ENCODE results near the gene CDKN1B. TPM values are rescaled to one million over a fixed set of nuclear protein-coding genes. Genes with fewer than 3 reads are reported as not detected.

CDKN1B gene
- total and polyA plus RNA-seq, 2 donors (not counting 3 experiments of a cell fraction or from before 2014, with no cell fraction given): 12.7 to 40.8 TPM

GRCh38 chr12:12726555-12727093 lies 9.5 kb downstream of the CDKN1B start:
- H3K9ac ChIP-seq (replicated peaks; ENCODE audit: extremely low read depth, insufficient read depth, low read length): peak overlapping the region; percentile 98
- TSS peak; percentile 87 for BruUV-seq (replicated peaks)
- H3K9me3 ChIP-seq (replicated peaks; ENCODE audit: control insufficient read depth, insufficient read depth, low read length): no peaks in the 10 kb centered on the region
- intact Hi-C loops (cut with micrococcal nuclease): loop anchor here (2.0 to 5.0 kb wide), 3 partner anchors 171 to 256 kb away; no protein-coding TSS in a partner anchor
- POLR2A ChIA-PET: interaction anchor here (0.8 to 1.2 kb wide), 2 partner anchors 10 to 61 kb away, joined by 3 to 4 read pairs; no protein-coding TSS in a partner anchor
- H3K9me1 ChIP-seq (replicated peaks; ENCODE audit: control insufficient read depth, extremely low read depth, insufficient read depth, low read length): no peaks in the 10 kb centered on the region
- CTCF ChIA-PET: interaction anchor here (0.8 to 11.0 kb wide), 4 partner anchors 10 to 82 kb away, joined by 3 to 159 read pairs (median 4); no protein-coding TSS in a partner anchor
- FAIRE-seq (peak; percentile 74), DNase-seq (ENCODE audit: low read depth, low spot score) (peak; percentile 82)
- TF ChIP-seq EZH2 (IDR thresholded peaks at IDR 0.05; ENCODE audit: borderline replicate concordance, low read depth, low read length, severe bottlenecking) (no peak), POLR2A (IDR thresholded peaks at IDR 0.05; ENCODE audit: low read depth, low read length) (peak; percentile 32), MYC (IDR thresholded peaks at IDR 0.05; ENCODE audit: low read depth, low read length) (no peak), FOS (IDR thresholded peaks at IDR 0.05; ENCODE audit: borderline replicate concordance, insufficient read depth, low read length) (peak; percentile 81), GATA2 (IDR thresholded peaks at IDR 0.05; ENCODE audit: insufficient read depth, insufficient read length, low read depth, low read length) (peak; percentile 68), CTCF (IDR thresholded peaks at IDR 0.05; ENCODE audit: extremely low read depth in 1 of 2, insufficient read depth in 1 of 2, low read depth in 1 of 2, low read length in 2 of 2) (no peak), JUN (IDR thresholded peaks at IDR 0.05; ENCODE audit: borderline replicate concordance, insufficient read depth, insufficient read length, low read depth) (peak; percentile 76), POLR2AphosphoS5 (IDR thresholded peaks at IDR 0.05; ENCODE audit: insufficient read depth, low read depth, low read length) (peak; percentile 59)
- TF ChIP-seq, protein P1, sequence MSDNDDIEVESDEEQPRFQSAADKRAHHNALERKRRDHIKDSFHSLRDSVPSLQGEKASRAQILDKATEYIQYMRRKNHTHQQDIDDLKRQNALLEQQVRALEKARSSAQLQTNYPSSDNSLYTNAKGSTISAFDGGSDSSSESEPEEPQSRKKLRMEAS (IDR thresholded peaks at IDR 0.05; ENCODE audit: insufficient read depth, insufficient read length): no peak
- H4K20me1 ChIP-seq (replicated peaks; ENCODE audit: control insufficient read depth, extremely low read depth, insufficient read depth, low read length): no peaks in the 10 kb centered on the region
- peaks cover 23% of the 10 kb centered on the region for H3K4me1 ChIP-seq (ENCODE audit: control insufficient read depth, extremely low read depth, insufficient read depth, low read length)
- peak overlapping the region; percentile 100 for H3K4me2 ChIP-seq (ENCODE audit: insufficient read depth, low read length)
- H3K36me3 ChIP-seq (ENCODE audit: control insufficient read depth in 2 of 2, extremely low read depth in 1 of 2, insufficient read depth in 2 of 2, low read length in 2 of 2): peaks cover 0 to 6% of the 10 kb centered on the region in 2 experiments
- dilution Hi-C loops (cut with MboI; ENCODE audit: extremely low pct_ligation_motif_present, low sequenced_read_pairs): no loop called here
- peak overlapping the region; percentile 98 for H3K27ac ChIP-seq (ENCODE audit: insufficient read depth, low read depth, low read length)
- peak overlapping the region; percentile 48 for H2AFZ ChIP-seq (ENCODE audit: low read depth, low read length)
- H3K27me3 ChIP-seq (ENCODE audit: control insufficient read depth in 2 of 2, insufficient read depth in 2 of 2, low read length in 2 of 2): no peaks in the 10 kb centered on the region
- peak overlapping the region; percentile 94 to 100 (median 97) for H3K4me3 ChIP-seq (replicated peaks in 1 of 3; ENCODE audit: insufficient read depth in 1 of 3, low read depth in 1 of 3, low read length in 3 of 3)
- H3K79me2 ChIP-seq (ENCODE audit: control insufficient read depth, insufficient read depth, low read length): peaks cover 73% of the 10 kb centered on the region

Data from endothelial cell of umbilical vein (primary cell).